H1 (cell line): ENCODE measurements around the gene APH1B. TPM values are rescaled to one million over a fixed set of nuclear protein-coding genes. Genes with fewer than 3 reads are reported as not detected.
A peak's percentile ranks its signal among the peaks of the same experiment; 100 is the strongest.

Experiments
- CTCF ChIA-PET: fragments of 300-600 bp; sonication (Branson Sonifier 250); formaldehyde crosslinking; loops from one replicate; lab custom pipeline; 2021; ENCODE audit not compliant: partially characterized antibody; lab: Charles Lee
- POLR2A ChIA-PET: fragments of 300-600 bp; sonication (Branson Sonifier 250); formaldehyde crosslinking; loops from one replicate; lab custom pipeline; 2021; ENCODE audit warnings: inconsistent platforms; ENCODE audit not compliant: partially characterized antibody; lab: Charles Lee
- DNase-seq, 2 experiments: peaks; one replicate each; pipeline versions ENCODE4 v3.0.0 to v3.0.0-alpha.2; 2010 to 2022; ENCODE audit warnings: low spot score in 2 of 2, low read depth in 1 of 2, mixed read lengths in 1 of 2
- FAIRE-seq: peaks from 2 replicates; lab custom pipeline; 2011; peaks lifted over from hg19 to GRCh38; lab: Jason Lieb, UNC
- H2AFZ ChIP-seq: 2 replicates; pipeline ENCODE4 v1.8.1; 2012; ENCODE audit warnings: low read length, inconsistent platforms
- H2AK5ac ChIP-seq: 2 replicates; pipeline ENCODE4 v1.6.1; 2013; ENCODE audit warnings: low read depth, low read length
- H2BK120ac ChIP-seq: replicated peaks from 2 replicates; pipeline ENCODE3; 2013; ENCODE audit warnings: low read depth, low read length, inconsistent platforms
- H2BK12ac ChIP-seq: 2 replicates; pipeline ENCODE4 v1.6.1; 2013; ENCODE audit warnings: low read depth, low read length
- H2BK15ac ChIP-seq: 2 replicates; pipeline ENCODE4 v1.6.1; 2013; ENCODE audit warnings: low read length
- H2BK20ac ChIP-seq: 2 replicates; pipeline ENCODE4 v1.6.1; 2013; ENCODE audit warnings: low read length
- H2BK5ac ChIP-seq: 2 replicates; pipeline ENCODE4 v1.6.1; 2013; ENCODE audit warnings: low read depth, low read length
- H3K14ac ChIP-seq: 2 replicates; pipeline ENCODE4 v1.6.1; 2013; ENCODE audit warnings: inconsistent platforms; ENCODE audit not compliant: insufficient read length
- H3K18ac ChIP-seq: 2 replicates; pipeline ENCODE4 v1.6.1; 2013; ENCODE audit warnings: low read length; ENCODE audit errors: extremely low read depth
- H3K23ac ChIP-seq: 2 replicates; pipeline ENCODE4 v1.6.1; 2013; ENCODE audit warnings: inconsistent platforms; ENCODE audit not compliant: insufficient read length
- H3K23me2 ChIP-seq: 2 replicates; pipeline ENCODE4 v1.6.1; 2013; ENCODE audit warnings: low read depth, low read length
- H3K27ac ChIP-seq: 2 replicates; pipeline ENCODE4 v1.6.1; 2011; ENCODE audit warnings: low read depth, low read length, inconsistent platforms
- H3K27me3 ChIP-seq, 4 experiments: replicated peaks in 1 of 4; 1 replicate in 1 of 4; 2 replicates in 3 of 4; pipeline versions ENCODE4 v1.6.1 to v1.8.1; 2011 to 2013; ENCODE audit warnings: low read length in 3 of 4, mild to moderate bottlenecking in 3 of 4, inconsistent platforms in 2 of 4, mixed read lengths in 2 of 4, moderate library complexity in 1 of 4; ENCODE audit not compliant: control insufficient read depth in 3 of 4, insufficient read depth in 3 of 4; ENCODE audit errors: extremely low read depth in 1 of 4
- H3K36me3 ChIP-seq, 4 experiments: 2 replicates each; pipeline versions ENCODE4 v1.6.1 to v1.8.1; 2011 to 2013; ENCODE audit warnings: mild to moderate bottlenecking in 4 of 4, low read length in 3 of 4, moderate library complexity in 2 of 4, control low read depth in 1 of 4, inconsistent platforms in 1 of 4; ENCODE audit not compliant: insufficient read depth in 4 of 4, control insufficient read depth in 2 of 4
- H3K4ac ChIP-seq: replicated peaks from 2 replicates; pipeline ENCODE3; 2013; ENCODE audit warnings: low read length, low read depth, mixed read lengths, inconsistent platforms; ENCODE audit not compliant: insufficient read length
- H3K4me1 ChIP-seq, 4 experiments: replicated peaks in 1 of 4; 1 replicate in 1 of 4; 2 replicates in 3 of 4; pipeline versions ENCODE4 v1.6.1 to v1.8.1; 2011 to 2013; ENCODE audit warnings: low read length in 3 of 4, inconsistent platforms in 2 of 4, mixed read lengths in 1 of 4; ENCODE audit not compliant: insufficient read depth in 4 of 4, control insufficient read depth in 3 of 4
- H3K4me2 ChIP-seq, 2 experiments: 2 replicates each; pipeline versions ENCODE4 v1.6.1 to v1.8.1; 2011 to 2013; ENCODE audit warnings: low read depth in 2 of 2, low read length in 2 of 2, control low read depth in 1 of 2, inconsistent platforms in 1 of 2, mild to moderate bottlenecking in 1 of 2; ENCODE audit not compliant: insufficient read depth in 1 of 2
- H3K4me3 ChIP-seq, 4 experiments: fragments of 200-600, 300-600 bp in 1 of 4; sonication (generic), shearing (Covaris generic), sonication (Bioruptor Twin) in 1 of 4; 2 replicates each; pipeline versions ENCODE4 v1.5.1 to v1.8.1; 2011 to 2016; ENCODE audit warnings: low read length in 4 of 4, low read depth in 3 of 4, control low read depth in 2 of 4, inconsistent platforms in 2 of 4, mild to moderate bottlenecking in 2 of 4, mixed read lengths in 1 of 4, moderate library complexity in 1 of 4; ENCODE audit not compliant: insufficient read depth in 2 of 4; ENCODE audit errors: extremely low read depth in 1 of 4
- H3K56ac ChIP-seq: replicated peaks from 2 replicates; pipeline ENCODE3; 2013; ENCODE audit warnings: low read depth, mild to moderate bottlenecking, mixed read lengths, low read length, inconsistent platforms; ENCODE audit not compliant: insufficient read length
- H3K79me1 ChIP-seq: 2 replicates; pipeline ENCODE4 v1.6.1; 2013; ENCODE audit warnings: low read depth, low read length, control low read depth
- H3K79me2 ChIP-seq, 2 experiments: 2 replicates each; pipeline versions ENCODE4 v1.6.1 to v1.8.1; 2012 to 2013; ENCODE audit warnings: low read length in 2 of 2, mild to moderate bottlenecking in 2 of 2, inconsistent platforms in 1 of 2; ENCODE audit not compliant: insufficient read depth in 2 of 2, control insufficient read depth in 1 of 2
- H3K9ac ChIP-seq, 4 experiments: replicated peaks in 1 of 4; 1 replicate in 1 of 4; 2 replicates in 3 of 4; pipeline versions ENCODE4 v1.6.1 to v1.8.1; 2011 to 2013; ENCODE audit warnings: low read depth in 3 of 4, low read length in 3 of 4, control low read depth in 2 of 4, mild to moderate bottlenecking in 2 of 4, moderate library complexity in 2 of 4, inconsistent platforms in 1 of 4; ENCODE audit errors: extremely low read depth in 1 of 4
- H3K9me3 ChIP-seq, 2 experiments: 2 replicates each; pipeline versions ENCODE4 v1.6.1 to v1.8.1; 2012 to 2013; ENCODE audit warnings: mild to moderate bottlenecking in 2 of 2, moderate library complexity in 2 of 2, control low read depth in 1 of 2, inconsistent platforms in 1 of 2, low read depth in 1 of 2, low read length in 1 of 2, mixed read lengths in 1 of 2; ENCODE audit not compliant: insufficient read depth in 2 of 2
- H4K20me1 ChIP-seq, 2 experiments: replicated peaks in 1 of 2; 2 replicates each; pipeline versions ENCODE3 to v1.8.1; 2011 to 2013; ENCODE audit warnings: inconsistent platforms in 2 of 2, low read length in 2 of 2, mild to moderate bottlenecking in 1 of 2; ENCODE audit not compliant: insufficient read depth in 2 of 2, control insufficient read depth in 1 of 2
- H4K5ac ChIP-seq: 2 replicates; pipeline ENCODE4 v1.6.1; 2013; ENCODE audit warnings: low read length, low read depth, mixed read lengths, inconsistent platforms; ENCODE audit not compliant: insufficient read length
- H4K8ac ChIP-seq: 2 replicates; pipeline ENCODE4 v1.8.0; 2013; ENCODE audit warnings: mild to moderate bottlenecking, moderate library complexity, low read length, inconsistent platforms; ENCODE audit not compliant: insufficient read depth; ENCODE audit errors: extremely low read depth
- H4K91ac ChIP-seq: replicated peaks from 2 replicates; pipeline ENCODE3; 2013; ENCODE audit warnings: low read length, mixed read lengths, inconsistent platforms; ENCODE audit not compliant: insufficient read length
- BCL11A ChIP-seq, 2 experiments: IDR thresholded peaks; one replicate each; pipeline ENCODE4 v1.6.1; 2011; ENCODE audit warnings: low read depth in 2 of 2, low read length in 2 of 2, mild to moderate bottlenecking in 2 of 2
- CBX8 ChIP-seq: fragments of 300-800, 300-1000 bp; sonication (generic); IDR thresholded peaks from 2 replicates; pipeline ENCODE4 v1.7.1; 2016; ENCODE audit warnings: low read depth, low read length, borderline replicate concordance
- CREB1 ChIP-seq: IDR thresholded peaks from 2 replicates; pipeline ENCODE4 v1.6.1; 2012; ENCODE audit warnings: inconsistent platforms
- FOSL1 ChIP-seq: IDR thresholded peaks from 2 replicates; pipeline ENCODE4 v1.6.1; 2011; ENCODE audit warnings: mild to moderate bottlenecking, low read depth, low read length, moderate library complexity; ENCODE audit not compliant: insufficient read depth
- JUND ChIP-seq: IDR thresholded peaks from 2 replicates; pipeline ENCODE4 v1.6.1; 2011; ENCODE audit warnings: mild to moderate bottlenecking, improper control_type of control experiment, low read length
- KDM1A ChIP-seq: fragments of 200-600, 300-600 bp; sonication (generic); IDR thresholded peaks from 2 replicates; pipeline ENCODE4 v1.7.1; 2016; ENCODE audit warnings: mild to moderate bottlenecking, low read length, borderline replicate concordance
- KDM4A ChIP-seq: IDR thresholded peaks from one replicate; pipeline ENCODE4 v1.7.1; 2012; ENCODE audit warnings: low read depth, mild to moderate bottlenecking, moderate library complexity, low read length, inconsistent platforms; ENCODE audit not compliant: severe bottlenecking
- MAX ChIP-seq: IDR thresholded peaks from 2 replicates; pipeline ENCODE4 v1.6.1; 2012; ENCODE audit warnings: inconsistent platforms
- POLR2A ChIP-seq, 2 experiments: IDR thresholded peaks; 1 replicate in 1 of 2; 2 replicates in 1 of 2; pipeline ENCODE4 v1.6.1; 2011; ENCODE audit warnings: low read depth in 2 of 2, low read length in 2 of 2, mild to moderate bottlenecking in 2 of 2; ENCODE audit errors: control extremely low read depth in 1 of 2
- RBBP5 ChIP-seq: IDR thresholded peaks from 2 replicates; pipeline ENCODE4 v1.7.1; 2012; ENCODE audit warnings: low read depth, mild to moderate bottlenecking, inconsistent platforms, low read length, moderate library complexity, borderline replicate concordance
- RXRA ChIP-seq: IDR thresholded peaks from 2 replicates; pipeline ENCODE4 v1.6.1; 2011; ENCODE audit warnings: low read depth, mild to moderate bottlenecking, low read length, moderate library complexity; ENCODE audit not compliant: insufficient read depth
- SAP30 ChIP-seq: fragments of 300-600 bp; sonication (generic); IDR thresholded peaks from 2 replicates; pipeline ENCODE4 v1.7.1; 2012; ENCODE audit warnings: low read length, moderate library complexity, mild to moderate bottlenecking, inconsistent platforms; ENCODE audit not compliant: insufficient read depth, insufficient replicate concordance
- SUZ12 ChIP-seq: fragments of 200-600 bp; sonication (generic); IDR thresholded peaks from 2 replicates; pipeline ENCODE4 v1.6.1; 2012; ENCODE audit warnings: mild to moderate bottlenecking, inconsistent platforms, low read length, moderate library complexity, mixed read lengths
- TCF12 ChIP-seq: IDR thresholded peaks from 2 replicates; pipeline ENCODE4 v1.6.1; 2011; ENCODE audit warnings: low read depth, mild to moderate bottlenecking, low read length
- WGBS, 2 experiments: shearing (Covaris generic) in 1 of 2; methylation state at CpG; one replicate each; pipeline versions ENCODE4 v1.1.6 to v1.1.7; 2013 to 2015; ENCODE audit warnings: low lambda C conversion rate in 2 of 2, mixed read lengths in 2 of 2, inconsistent platforms in 1 of 2, low coverage in 1 of 2, missing lambda C conversion rate in 1 of 2; ENCODE audit not compliant: insufficient replicate concordance in 2 of 2, insufficient coverage in 1 of 2, insufficient read length in 1 of 2; ENCODE audit errors: extremely low coverage in 1 of 2, missing lambda C conversion rate in 1 of 2; 5-methylcytosine and 5-hydroxymethylcytosine counted together
- polyA plus RNA-seq, 7 experiments: library from polyadenylated mRNA; depleted of rRNA in 3 of 7; stranded (reverse) in 5 of 7; unstranded in 2 of 7; fragments of >200 nt in 5 of 7; fragments of 200-250 nt in 2 of 7; gene quantifications; 1 replicate in 5 of 7; 2 replicates in 1 of 7; 4 replicates in 1 of 7; pipeline versions ENCODE4 v1.2.1 to v1.2.3, GENCODE V29; 2011 to 2013; ENCODE audit warnings: missing spikeins in 2 of 7, mixed read lengths in 2 of 7
- total RNA-seq: library from RNA; stranded (reverse); fragmentation: NEBNext Ultra II Directional; extraction: Animal tissue kit (Norgen Biotek cat#: 25700); gene quantifications from 2 replicates; pipeline ENCODE4 v1.2.1, GENCODE V29; 2021

APH1B gene
- total and polyA plus RNA-seq, 2 of the 8 experiments (the other 6 are each of a cell fraction or from before 2014, with no cell fraction given) = 11.5 to 22.9 TPM

- Histone ChIP-seq H2BK12ac (peak overlapping the region; percentile 77; the same call in 1 of the 2 replicates), H3K23ac (no peak overlapping the region), H3K56ac (no peak overlapping the region), H3K18ac (peak overlapping the region; percentile 64; the same call in 1 of the 2 replicates), H2BK120ac (no peak overlapping the region), H3K14ac (no peak overlapping the region), H2AFZ (no peak overlapping the region), H3K4me2 (peak overlapping the region; percentile 58), H4K5ac (no peak overlapping the region), H3K79me1 (no peaks in the 10 kb centered on the region), H2BK20ac (peak overlapping the region; percentile 82), H3K9ac (no peak overlapping the region), H3K4me1 (peaks cover 20 to 32% (median 23%) of the 10 kb centered on the region in 4 experiments), H3K36me3 (no peaks in the 10 kb centered on the region), H4K91ac (peak overlapping the region; percentile 23), H3K27ac (no peak overlapping the region), H3K27me3 (no peaks in the 10 kb centered on the region; a peak in 1 of 7 replicates), H3K79me2 (no peaks in the 10 kb centered on the region), H4K20me1 (no peaks in the 10 kb centered on the region), H3K4me3 (peak overlapping the region in 1 of 4 experiments; percentile 20; a peak in 3 of 8 replicates), H2BK5ac (peak overlapping the region; percentile 5; the same call in 1 of the 2 replicates), H3K4ac (no peak overlapping the region), H3K23me2 (no peaks in the 10 kb centered on the region), H2BK15ac (no peak overlapping the region), H3K9me3 (no peaks in the 10 kb centered on the region), H4K8ac (no peak overlapping the region), H2AK5ac (0 out of 2 replicates have a peak overlapping the region, but pooled peaks have one; percentile 59)
- DNase-seq (no peak), FAIRE-seq (no peak)
- ChIA-PET POLR2A (interaction anchor here (0.8 to 2.0 kb wide), 4 partner anchors 9 to 47 kb away, joined by 3 to 4 read pairs (median 4); no protein-coding TSS in a partner anchor), CTCF (interaction anchor here (1.1 to 1.5 kb wide), 3 partner anchors 9 to 56 kb away, joined by 3 to 8 read pairs (median 3); no protein-coding TSS in a partner anchor)
- 33% methylated on average over 8 of the region's 8 CpGs; no CpG with 5 or more reads in 1 of the 2 experiments for WGBS, 2 experiments
- TF ChIP-seq TCF12 (no peak), BCL11A (IDR thresholded peaks at IDR 0.05; ENCODE audit: low read depth in 2 of 2, low read length in 2 of 2) (no peak), KDM1A (no peak), RBBP5 (no peak), RXRA (no peak), SUZ12 (no peak), JUND (no peak), MAX (no peak), POLR2A (IDR thresholded peaks at IDR 0.05; ENCODE audit: control extremely low read depth in 1 of 2, low read depth in 2 of 2, low read length in 2 of 2) (no peak), CBX8 (no peak), SAP30 (no peak), CREB1 (no peak), FOSL1 (no peak), KDM4A (no peak)
Measured at GRCh38 chr15:63340353-63340752, 62.9 kb downstream of the APH1B start.
